Stimulated activated CD8-positive, alpha-beta memory T cell treated with anti-CD3 and anti-CD28 coated beads, Interleukin-7, amount 100 ng/mL, for 24 hours (primary cell): ENCODE data around the gene SOCS7.
"Not testable (repeated sequence)": the region's sequence is repeated elsewhere in the genome, so short reads cannot be mapped to it uniquely, and the experiment has no call there.

Experiments
- DNase-seq: peaks from one replicate; pipeline ENCODE4 v3.0.0-alpha.2; 2020; ENCODE audit warnings: low read depth

Gene SOCS7

GRCh38 chr17:38421171-38421841 lies 69.7 kb downstream of the SOCS7 start:
- no peak for DNase-seq

GRCh38 chr17:38421871-38422827 lies 70.5 kb downstream of the SOCS7 start:
- DNase-seq: no peak

DNA sequence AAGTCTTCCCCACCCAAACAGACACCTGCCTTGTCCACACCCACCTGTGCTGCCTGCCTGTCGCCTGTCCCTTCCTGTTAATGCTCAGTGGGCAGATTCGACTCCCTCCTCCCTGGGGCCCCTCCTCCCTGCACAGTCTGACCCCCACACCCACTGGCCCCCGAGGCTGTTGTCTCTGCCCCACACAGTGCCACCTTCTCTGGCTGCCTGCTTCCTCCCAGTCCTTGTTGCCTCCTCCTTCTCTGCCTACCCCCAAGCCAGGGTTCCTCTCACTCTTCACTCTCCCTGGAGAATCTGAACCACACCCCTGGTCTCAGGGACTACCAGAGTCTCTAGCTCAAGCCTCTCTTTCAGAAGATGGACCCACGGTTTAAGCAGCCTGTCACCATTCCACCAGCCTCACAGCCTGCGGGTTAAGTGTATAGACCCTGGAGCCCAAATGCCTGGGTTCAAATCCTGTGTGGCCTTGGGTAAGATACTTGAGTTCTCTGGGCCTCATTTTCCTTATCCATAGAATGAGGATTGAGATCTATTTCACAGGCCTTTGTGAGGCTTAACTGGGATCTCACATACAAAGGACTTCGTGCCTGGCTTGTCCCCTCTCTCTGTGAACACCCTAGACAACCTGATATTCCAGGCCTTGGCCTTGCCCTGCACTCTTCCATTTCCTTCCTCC lies 72.8 kb downstream of the SOCS7 start:
- no peak for DNase-seq

DNA sequence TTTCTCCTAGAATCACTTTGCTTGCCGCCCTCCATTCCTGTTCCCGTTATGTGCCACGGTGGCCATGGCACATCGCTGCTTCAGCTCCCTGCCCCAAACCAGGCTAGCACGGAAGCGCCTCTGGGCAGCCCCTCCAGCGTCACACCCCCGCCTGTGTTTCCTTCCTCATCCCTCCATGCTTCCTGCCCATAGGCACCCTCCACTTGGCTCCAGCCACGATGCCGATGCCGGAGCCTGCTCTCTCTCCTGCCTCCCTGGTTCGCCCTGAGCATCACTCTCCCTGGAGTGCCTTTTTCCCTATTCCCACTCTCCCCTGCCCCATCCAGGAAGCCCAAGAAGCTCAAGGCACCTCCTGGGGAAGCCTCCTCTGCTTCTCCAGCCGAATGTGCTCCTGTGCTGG lies 73.4 kb downstream of the SOCS7 start:
- no peak for DNase-seq

DNA sequence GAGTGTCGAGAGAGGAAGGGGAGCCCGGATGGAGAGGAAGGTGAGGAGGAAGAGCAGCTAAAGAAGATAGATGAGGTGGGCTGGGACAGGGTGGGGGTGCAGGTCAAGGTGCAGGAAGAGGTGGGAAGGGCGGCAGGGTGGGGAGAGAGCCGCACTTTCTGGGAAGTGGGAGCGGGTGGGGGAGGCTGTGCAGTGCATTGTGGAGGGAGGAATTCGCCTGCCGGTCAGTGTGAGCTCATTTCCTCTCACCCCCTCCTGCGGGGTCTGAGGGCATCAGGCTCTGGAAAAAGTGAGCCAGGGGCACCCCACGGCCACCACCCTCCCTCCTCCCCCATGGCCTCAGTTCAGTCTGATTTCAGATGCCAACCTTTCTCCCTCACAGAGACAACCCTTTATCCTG lies 74.1 kb downstream of the SOCS7 start:
- no peak for DNase-seq

DNA sequence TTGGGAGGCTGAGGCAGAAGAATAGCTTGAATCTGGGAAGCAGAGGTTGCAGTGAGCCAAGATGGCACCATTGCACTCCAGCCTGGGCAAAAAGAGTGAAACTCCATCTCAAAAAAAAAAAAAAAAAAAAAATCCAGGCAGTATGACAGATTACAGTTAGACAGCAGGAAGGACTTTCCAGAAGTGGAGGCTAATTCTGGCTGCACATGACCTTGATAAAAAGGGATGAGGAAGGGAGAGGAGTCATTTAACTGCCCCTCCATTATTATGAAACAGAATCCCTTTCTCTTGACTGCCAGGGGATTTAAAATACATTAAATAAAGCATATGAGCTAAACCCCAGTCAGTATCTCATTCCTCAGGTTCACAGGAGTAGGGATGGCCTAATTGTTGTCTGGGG lies 74.8 kb downstream of the SOCS7 start:
- no peak for DNase-seq

GRCh38 chr17:38427160-38427949 lies 75.7 kb downstream of the SOCS7 start:
- DNase-seq: no peak

DNA sequence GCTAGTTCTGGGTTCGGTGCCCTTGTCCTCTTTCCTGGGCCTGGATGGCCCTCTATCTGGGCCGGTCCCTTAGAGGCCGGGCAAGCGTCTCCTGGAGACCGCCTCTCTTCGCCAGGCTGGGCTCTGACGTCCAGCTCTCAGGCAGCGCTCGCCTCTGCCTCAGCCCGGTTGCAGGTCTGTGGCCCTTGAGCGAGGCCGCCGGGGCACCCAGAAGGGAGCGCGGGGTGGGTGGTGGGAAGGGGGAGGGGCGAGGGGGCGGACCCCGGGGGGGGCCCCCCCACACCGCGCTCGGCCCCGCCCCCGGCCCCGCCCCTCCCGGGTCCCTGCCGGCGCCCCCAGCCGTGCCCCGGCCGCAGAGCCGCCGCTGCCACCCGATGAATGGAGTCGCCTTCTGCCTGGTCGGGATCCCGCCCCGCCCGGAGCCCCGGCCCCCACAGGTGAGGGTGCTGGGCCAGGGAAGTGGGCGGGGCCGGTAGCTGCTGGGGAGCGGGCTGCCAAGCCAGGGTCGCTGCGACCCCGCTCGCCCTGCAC lies 76.5 kb downstream of the SOCS7 start, which contains the start of gene ARHGAP23:
Gene ARHGAP23, plus strand, starts transcription at position 353 of the 531 bp plus-strand sequence. Its CDS starts 22 bp downstream, at position 375.
- no peak for DNase-seq

- no peak for DNase-seq
These were observed 77.2 kb downstream of the SOCS7 start for GRCh38 chr17:38428643-38429371.

DNA sequence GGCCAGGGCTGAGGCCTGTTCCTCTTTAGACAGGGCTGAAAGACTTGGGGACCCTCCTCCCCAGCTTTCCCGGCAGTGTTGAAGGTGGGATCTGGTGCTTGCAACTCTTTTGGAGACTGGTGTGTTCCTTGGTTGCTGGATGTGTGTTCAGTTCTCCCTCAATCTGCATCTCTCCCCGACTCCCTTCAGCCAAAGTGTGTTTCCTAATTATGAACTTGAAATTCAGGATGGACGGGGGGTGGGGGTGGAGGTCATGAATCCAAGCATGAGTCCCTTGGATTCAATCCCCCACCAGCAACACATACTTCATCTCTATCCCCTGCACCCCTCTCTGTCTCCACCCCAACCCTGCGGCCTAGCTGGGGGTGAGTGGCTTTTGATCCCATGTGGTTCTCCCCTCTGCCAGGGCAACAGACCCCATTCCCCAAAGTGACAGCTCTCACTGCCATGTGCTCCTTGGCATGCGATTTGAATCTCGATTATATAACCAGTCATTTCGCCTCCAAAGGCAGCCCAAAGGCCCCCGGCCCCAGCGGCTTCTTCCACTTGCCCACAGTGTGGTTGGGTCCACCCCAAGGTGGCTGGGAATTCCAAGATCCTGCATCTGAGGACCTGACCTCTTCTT lies 77.9 kb downstream of the SOCS7 start:
- DNase-seq: no peak

DNA sequence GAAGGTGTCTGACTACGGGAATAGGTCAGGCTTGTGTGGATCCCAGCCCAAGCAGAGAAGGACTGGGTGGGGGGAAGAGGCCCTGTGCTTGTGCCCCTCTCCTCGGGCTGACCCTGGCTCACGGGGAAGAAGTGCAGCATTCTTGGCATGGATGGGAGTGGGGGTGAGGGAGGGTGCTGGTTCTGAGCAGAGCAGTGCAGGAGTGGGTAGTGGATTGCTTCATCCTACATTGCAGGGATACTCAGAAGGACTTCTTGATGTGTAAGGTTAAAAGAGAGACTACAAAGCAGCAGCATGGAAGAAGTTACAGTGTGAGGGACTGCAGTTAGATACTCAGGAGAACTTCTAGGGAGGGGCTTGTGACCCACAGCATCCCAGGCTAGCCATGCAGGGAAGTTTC lies 78.7 kb downstream of the SOCS7 start:
- DNase-seq: no peak

DNA sequence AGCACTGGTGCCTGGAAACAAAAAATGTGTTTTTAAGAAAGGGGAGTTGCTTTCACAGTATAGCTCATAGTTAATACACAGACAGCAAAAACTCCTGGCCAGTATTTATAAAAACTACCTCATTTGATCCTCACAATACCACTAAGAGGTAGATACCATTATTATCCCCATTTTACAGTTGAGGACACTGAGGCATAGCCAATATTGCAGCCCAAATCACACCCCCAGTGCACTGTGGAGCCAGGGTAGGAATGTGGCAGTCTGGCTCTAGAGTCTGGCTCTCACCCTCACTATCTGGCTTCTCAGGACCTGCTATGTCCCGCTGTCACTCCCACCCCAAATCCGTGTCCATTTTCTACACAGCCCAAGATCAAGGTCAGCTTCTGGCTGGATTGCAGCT lies 79.2 kb downstream of the SOCS7 start:
- no peak for DNase-seq

- no peak for DNase-seq
These were observed 79.9 kb downstream of the SOCS7 start for GRCh38 chr17:38431346-38432145.

GRCh38 chr17:38434178-38434665 lies 82.6 kb downstream of the SOCS7 start:
- DNase-seq: no peak

DNA sequence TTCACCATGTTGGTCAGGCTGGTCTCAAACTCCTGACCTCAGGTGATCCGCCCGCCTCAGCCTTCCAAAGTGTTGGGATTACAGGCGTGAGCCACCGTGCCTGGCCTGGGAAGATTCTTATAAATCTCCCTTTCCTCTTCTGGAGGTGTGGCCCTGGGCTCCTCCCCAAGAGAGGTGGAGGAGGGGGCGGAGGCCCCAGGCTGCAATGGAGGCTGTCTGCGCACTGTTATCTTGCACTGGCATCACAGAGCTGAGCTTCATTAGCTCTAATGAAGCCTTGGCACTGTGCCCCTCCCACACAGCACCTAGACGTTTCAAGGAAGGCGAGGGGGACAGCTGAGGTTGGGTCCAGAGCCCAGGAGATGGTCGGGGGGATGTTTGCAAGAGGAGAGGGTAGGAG lies 84.2 kb downstream of the SOCS7 start:
- DNase-seq: no peak

DNA sequence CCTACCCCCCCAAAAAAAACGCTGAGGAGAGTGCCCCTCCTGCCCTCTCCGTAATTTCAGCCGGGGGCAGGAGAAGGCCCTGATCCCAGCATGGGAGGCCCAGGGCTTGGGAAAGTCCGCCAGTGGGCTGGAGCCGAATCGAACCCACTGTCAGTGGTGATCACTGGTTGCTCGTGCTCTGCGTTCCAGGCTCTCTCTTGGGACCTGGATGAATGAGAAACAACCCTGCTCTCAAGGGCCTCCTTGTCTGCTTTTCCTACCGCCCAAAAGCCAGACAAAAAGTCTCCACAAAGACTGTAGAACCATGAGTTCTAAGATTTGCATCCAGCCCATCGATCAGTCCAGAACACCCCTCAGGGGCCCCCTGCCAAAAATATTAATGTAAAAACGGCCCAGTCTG lies 84.7 kb downstream of the SOCS7 start:
- DNase-seq: no peak

DNA sequence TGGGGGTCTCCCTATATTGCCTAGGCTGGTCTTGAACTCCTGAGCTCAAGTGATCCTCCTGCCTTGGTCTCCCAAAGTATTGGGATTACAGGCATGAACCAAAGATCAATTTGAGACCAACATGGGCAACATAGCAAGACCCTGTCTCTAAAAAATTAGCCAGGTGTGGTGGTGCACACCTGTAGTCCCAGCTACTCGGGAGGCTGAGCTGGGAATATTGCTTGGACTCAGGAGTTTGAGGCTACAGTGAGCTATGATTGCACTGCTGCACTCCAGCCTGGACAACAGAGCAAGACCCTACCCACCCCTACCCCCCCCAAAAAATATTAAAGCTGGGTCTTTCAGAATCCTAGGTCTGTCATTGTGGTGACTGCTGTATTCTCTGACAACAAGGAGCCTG lies 85.7 kb downstream of the SOCS7 start:
- not testable (repeated sequence) for DNase-seq

DNA sequence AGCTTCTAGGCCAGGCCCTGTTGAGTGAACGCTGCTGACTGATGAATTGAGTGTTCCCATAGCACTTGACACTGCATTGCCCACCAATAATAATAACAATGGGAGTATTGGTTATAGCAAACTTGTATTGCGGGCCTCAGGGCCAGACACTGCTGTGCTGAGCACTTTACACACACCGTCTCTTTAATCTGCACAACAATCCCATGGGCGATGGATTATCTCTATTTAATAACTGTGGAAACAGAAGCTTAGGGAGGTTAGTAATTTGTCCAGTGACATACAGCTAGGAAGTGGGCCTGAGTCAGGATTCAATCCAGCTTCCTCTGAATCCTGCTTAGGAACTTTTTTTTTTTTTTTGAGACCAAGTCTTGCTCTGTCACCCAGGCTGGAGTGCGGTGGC lies 87.8 kb downstream of the SOCS7 start:
- DNase-seq: no peak

DNA sequence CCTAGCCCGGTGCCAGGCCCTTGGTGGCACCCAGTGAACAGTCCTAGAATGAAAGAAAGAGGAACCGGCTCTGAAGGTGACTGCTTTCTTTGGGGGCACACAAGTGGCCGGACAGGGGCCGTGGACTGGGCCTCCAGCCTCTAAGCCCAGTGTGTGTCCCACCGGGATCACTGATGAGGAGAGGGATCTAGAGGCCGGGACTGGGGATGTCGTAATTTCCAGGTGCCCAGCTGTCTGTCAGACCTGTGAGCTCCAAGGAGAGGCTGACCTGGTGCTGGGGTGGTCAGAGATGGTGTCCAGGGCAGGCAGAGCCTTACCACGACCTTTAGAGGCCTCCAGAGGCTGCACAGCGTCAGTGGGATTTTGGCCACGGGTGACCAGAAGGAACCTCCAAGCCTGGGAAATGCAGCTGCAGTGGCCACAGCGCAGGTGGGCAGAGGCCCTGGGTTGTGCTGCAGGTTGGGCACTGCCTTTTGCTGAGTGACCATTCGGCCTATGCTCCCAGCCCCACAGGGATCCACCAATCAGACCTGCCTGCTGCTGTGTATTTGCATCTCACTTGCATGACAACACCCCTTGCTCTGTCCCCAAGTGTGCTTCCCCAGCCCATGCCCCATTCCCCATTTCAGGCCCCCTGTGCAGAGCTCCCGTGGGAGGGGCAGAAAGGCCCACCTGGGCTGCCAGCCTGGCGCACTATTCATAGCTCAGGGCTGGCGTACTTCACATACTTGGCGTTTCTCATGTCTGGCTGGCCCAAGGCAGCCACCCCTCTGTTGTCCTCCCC lies 89.2 kb downstream of the SOCS7 start:
- DNase-seq: no peak
